ENCODE measurements around the gene AJM1.
A peak's percentile ranks its signal among the peaks of the same experiment; 100 is the strongest.

AJM1 gene

DNA sequence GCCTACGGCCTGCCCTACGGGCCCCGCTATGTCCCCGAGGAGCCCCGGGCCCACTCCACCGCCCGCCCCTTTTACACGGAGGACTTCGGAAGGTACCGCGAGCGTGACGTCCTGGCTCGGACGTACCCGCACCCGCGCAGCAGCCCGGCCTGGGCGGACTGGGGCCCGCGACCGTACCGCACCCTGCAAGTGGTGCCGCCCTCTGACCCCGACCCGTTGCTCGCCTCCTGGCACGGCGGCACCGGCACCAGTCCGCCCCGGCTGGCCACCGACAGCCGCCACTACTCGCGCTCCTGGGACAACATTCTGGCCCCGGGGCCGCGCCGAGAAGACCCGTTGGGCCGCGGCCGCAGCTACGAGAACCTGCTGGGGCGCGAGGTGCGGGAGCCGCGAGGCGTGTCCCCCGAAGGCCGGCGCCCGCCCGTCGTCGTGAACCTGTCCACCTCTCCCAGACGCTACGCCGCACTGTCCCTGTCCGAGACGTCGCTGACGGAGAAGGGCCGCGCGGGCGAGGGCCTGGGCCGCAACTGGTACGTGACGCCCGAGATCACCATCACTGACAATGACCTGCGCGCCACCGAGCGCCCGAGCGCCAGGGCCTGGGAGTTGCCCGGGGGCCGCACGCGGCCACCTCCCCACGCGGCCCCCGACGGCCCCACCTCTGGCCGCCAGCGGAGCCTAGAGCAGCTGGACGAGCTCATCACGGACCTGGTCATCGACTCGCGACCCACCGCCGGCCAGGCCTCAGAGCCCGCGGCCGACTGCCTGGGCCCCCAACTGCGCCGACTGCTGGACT lies 3.4 kb downstream of the AJM1 start:
- no peak for DNase-seq

- no peak for DNase-seq
These were observed 4.3 kb downstream of the AJM1 start for GRCh38 chr9:136846376-136847087.

DNA sequence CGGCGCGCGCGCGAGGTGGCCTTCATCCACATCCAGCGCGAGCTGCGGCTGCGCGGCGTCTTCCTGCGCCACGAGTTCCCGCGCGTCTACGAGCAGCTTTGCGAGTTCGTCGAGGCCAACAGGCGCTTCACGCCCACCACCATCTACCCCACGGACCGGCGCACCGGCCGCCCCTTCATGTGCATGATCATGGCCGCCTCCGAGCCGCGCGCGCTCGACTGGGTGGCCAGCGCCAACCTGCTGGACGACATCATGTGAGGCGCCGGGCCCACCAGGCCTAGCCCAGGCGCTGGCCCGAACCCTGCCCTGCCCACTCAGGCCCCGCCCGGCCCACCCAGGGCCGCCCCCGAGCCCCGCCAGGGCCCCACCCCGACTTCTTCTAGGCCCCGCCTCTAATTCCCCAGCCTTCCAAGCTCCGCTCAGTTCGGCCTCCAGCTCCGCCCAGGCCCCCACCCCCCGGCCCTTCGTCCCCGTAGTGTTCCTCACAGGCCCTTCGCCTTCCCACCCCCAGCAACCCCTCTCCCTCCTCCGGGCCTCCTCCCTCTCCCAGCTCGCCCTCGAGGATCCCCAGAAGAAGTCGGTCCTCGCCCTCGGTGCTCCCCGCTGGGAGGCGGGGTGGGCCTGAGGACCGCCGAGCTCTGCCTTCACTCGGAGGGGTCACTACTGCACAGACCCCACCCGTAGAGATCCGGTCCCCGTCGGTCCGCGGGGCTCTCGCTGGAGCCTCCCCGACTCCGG lies 5.0 kb downstream of the AJM1 start:
- DNase-seq = peak; percentile 75

GRCh38 chr9:136847826-136848392 lies 5.6 kb downstream of the AJM1 start:
- DNase-seq = peak; percentile 86

DNA sequence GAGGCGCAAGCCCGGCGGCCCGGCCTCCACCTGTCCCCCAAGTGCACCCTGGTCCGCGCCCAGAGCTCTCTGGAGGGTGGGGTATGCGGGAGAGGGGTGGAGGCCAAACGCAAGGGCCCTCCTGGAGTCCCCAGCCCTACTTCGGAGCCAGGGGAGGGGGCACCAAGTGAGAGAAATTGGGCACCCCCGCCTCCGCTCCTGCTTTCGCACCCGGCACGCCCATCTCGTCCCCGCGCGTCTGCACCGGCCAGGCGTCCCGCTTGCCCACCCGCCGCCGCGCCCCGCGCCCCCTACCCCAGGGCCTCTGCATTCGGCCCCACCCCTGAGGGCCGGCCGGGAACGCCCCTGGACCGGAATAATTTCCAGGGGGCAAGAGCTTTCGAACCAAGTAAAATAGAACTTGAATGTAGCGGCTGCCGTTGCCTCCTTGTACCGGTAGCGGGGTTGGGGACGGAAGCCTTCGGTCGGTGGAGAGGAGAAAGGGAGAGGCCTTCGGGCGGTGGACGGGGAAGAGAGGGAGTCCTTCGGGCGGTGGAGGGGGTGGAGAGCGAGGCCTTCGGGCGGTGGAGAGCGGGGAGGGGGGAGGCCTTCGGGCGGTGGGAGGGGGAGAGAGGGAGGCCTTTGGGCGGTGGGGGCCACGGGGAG lies 6.2 kb downstream of the AJM1 start:
- DNase-seq = no peak

- DNase-seq = peak; percentile 98
These were observed 7.0 kb downstream of the AJM1 start, which contains the start of gene PHPT1 for GRCh38 chr9:136849038-136849959. PHPT1 (plus strand) TSS chr9:136849409; CDS start chr9:136849431, 22 bp downstream.

DNA sequence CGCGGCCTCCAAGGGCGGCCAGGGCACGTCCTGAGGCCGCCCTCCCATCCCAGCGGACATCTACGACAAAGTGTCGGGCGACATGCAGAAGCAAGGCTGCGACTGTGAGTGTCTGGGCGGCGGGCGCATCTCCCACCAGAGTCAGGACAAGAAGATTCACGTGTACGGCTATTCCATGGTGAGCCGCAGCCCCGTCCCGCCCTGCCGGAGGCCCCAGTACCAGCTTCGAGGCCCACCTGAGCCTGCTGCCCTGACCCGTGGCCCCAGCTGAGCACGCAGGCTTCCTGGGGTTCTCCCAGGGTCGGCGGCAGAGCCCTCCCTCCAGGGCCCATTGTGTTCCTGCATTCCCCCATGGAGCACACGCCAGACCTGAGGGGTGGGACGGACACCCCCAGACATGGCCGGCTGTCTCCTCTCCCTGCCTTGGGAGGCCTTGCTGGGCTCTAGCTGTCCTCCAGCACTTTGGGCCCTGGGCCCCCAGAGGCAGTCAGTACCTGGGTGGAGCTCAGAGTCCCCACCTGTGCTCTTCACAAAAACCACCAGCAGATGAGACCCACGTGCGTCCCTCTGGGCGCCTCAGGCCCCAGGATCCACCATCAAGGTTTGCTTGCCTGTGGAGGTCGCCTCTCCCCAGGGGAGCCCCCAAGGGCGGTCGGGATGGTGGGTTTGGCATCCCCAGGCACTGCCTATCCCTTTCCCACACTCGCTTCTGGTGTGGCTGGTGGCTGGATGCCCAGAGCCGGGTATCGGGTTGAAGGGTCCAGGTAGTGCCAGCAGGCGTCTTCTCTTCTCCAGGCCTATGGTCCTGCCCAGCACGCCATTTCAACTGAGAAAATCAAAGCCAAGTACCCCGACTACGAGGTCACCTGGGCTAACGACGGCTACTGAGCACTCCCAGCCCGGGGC lies 7.9 kb downstream of the AJM1 start:
- DNase-seq = no peak

DNA sequence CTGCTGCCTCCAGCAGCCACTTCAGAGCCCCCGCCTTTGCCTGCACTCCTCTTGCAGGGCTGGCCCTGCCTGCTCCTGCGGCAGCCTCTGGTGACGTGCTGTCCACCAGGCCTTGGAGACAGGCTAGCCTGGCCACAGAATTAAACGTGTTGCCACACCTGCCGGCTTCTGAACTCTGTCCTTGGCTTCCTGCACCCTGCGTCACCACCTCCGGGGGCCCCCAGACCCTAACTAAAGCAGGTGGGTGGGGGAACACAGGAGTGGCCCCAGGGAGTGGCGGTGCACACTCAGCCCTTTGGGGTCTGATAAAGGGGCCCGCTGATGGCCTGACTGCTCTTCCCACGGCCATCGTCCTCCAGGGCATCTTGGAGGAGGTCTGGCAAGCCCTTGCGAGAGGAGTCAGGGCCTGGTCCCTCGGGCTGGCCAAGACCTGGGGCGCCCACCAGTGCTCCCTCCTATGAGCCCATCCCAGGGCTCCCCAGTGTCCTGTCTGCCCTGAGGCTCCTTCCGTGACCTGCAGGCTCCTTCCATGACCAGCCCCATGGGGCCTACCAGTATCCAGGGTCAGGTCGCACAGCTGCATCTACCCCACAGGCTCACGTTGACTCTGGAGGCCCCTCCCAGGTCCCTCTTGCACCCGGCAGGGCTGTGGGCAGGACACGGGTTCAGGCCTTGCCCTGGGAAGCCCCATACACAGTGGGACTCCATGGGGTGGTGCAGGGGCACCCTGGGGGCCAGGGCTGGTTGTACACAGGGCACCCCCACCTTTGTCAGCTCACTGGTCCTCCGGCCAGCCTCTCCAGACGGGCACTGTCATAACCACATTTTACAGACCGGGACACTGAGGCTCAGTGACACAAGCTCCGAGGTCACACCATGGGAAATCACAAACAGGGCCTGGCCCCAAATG lies 8.8 kb downstream of the AJM1 start:
- DNase-seq = no peak

DNA sequence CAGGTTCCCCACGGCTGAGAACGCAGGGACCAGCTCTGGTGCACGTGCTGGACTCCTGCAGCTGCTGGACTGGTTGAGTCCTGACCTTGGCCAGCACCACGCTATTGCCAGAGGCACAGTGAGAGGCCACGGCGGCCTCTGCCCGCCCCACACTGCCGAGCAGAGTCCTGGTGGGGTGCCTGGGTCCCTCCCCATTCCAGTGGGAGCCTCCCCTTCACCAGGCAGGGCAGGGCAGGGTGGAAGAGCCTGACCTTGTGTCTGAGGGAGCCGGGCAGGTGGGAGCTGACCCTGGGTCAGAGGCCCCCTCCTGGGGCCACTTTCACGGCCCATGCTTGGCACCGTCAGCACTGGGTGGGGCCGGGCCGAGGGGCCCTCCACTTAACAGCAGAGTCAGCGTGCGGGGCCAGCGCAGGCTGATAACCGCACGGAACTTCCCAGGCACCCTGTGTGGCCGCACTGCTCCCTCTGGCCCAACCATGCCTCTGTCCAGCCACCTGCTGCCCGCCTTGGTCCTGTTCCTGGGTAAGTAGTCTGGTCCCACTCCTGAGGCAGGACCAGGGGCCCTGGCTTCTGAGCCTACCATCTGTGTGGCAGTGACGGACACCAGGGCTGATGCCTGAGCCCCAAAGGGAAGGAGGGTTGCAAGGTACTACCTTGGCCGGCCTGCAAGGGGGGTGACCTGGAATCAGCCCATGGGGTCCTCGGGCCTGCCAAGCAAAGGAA lies 9.8 kb downstream of the AJM1 start, which contains the start of gene MAMDC4:
TSS of gene MAMDC4 (plus strand) at position 406 of the 723 bp plus-strand sequence. CDS start at position 477, 71 bp downstream.
- no peak for DNase-seq

- DNase-seq = no peak
These were observed 10.7 kb downstream of the AJM1 start for GRCh38 chr9:136852664-136853595.

DNA sequence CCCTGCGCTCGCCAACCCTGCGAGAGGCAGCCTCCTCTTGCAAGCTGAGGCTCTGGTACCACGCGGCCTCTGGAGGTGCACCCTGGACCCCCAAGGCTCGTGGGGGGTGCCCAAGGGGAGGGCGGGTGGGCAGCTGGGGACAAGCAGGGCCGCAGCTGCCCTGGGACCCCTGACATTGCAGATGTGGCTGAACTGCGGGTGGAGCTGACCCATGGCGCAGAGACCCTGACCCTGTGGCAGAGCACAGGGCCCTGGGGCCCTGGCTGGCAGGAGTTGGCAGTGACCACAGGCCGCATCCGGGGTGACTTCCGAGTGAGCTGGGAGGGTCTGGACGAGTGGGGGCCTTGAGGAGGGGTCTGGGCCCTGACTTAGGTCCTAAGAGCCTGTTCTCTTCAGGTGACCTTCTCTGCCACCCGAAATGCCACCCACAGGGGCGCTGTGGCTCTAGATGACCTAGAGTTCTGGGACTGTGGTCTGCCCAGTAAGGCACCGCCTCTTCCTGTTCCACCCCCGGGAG lies 11.4 kb downstream of the AJM1 start:
- no peak for DNase-seq

DNA sequence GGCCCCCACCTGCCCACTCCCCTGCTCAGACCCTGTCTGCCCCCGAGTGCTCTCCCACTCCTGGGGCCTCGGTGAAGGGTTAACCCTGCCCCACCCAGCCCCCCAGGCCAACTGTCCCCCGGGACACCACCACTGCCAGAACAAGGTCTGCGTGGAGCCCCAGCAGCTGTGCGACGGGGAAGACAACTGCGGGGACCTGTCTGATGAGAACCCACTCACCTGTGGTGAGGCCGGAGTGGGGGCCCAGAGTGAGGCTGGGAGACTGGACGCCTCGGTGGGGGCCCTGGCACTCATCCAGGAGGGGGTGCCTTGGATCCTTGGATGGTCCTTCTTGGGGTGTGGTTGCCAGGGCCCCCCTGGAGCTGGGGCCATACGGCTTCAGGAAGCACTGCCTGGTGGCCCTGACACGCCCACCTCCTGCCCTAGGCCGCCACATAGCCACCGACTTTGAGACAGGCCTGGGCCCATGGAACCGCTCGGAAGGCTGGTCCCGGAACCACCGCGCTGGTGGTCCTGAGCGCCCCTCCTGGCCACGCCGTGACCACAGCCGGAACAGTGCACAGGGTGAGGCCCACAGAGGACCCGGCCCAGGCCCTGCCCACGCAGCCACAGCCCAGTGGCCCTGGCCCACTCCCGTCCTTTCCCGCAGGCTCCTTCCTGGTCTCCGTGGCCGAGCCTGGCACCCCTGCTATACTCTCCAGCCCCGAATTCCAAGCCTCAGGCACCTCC lies 12.0 kb downstream of the AJM1 start:
- DNase-seq = no peak

- no peak for DNase-seq
These were observed 12.7 kb downstream of the AJM1 start for GRCh38 chr9:136854842-136855460.

- DNase-seq = no peak
These were observed 13.3 kb downstream of the AJM1 start for GRCh38 chr9:136855461-136856078.

DNA sequence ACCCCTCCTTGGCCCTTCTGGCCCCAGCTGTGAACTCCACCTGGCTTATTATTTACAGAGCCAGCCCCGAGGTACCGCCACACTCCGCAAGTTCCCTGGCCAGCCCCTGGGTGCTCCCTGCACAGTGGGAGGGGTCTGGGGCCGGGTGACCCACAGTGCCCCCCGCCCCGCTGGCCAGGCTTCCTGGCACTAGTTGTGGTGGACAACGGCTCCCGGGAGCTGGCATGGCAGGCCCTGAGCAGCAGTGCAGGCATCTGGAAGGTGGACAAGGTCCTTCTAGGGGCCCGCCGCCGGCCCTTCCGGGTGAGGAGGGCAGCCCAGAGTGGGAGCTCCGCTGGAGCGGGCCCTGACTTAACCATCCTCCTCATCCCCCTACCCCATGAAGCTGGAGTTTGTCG lies 13.8 kb downstream of the AJM1 start:
- no peak for DNase-seq

Data from fibroblast of skin of back (primary cell).